H1 (cell line): ENCODE results near the gene C19orf47. TPM values are rescaled to one million over a fixed set of nuclear protein-coding genes. Genes with fewer than 3 reads are reported as not detected.

Experiments
- ATF3 ChIP-seq: IDR thresholded peaks from 2 replicates; pipeline ENCODE4 v1.6.1; 2011; ENCODE audit warnings: low read depth, mild to moderate bottlenecking, low read length; ENCODE audit not compliant: insufficient read depth
- CEBPB ChIP-seq: IDR thresholded peaks from 2 replicates; pipeline ENCODE4 v1.6.1; 2012; ENCODE audit warnings: low read depth, low read length
- NANOG ChIP-seq: IDR thresholded peaks from 2 replicates; pipeline ENCODE4 v1.6.1; 2011; ENCODE audit warnings: low read length, low read depth, mild to moderate bottlenecking, inconsistent platforms; ENCODE audit not compliant: insufficient read depth, poor library complexity, severe bottlenecking
- POLR2AphosphoS5 ChIP-seq: IDR thresholded peaks from 2 replicates; pipeline ENCODE4 v1.6.1; 2011; ENCODE audit warnings: low read depth, low read length
- SIRT6 ChIP-seq: IDR thresholded peaks from one replicate; pipeline ENCODE4 v1.7.1; 2012; ENCODE audit warnings: low read length, inconsistent platforms
- TCF12 ChIP-seq: IDR thresholded peaks from 2 replicates; pipeline ENCODE4 v1.6.1; 2011; ENCODE audit warnings: low read depth, mild to moderate bottlenecking, low read length
- polyA plus RNA-seq, 7 experiments: library from polyadenylated mRNA; depleted of rRNA in 3 of 7; stranded (reverse) in 5 of 7; unstranded in 2 of 7; fragments of >200 nt in 5 of 7; fragments of 200-250 nt in 2 of 7; gene quantifications; 1 replicate in 5 of 7; 2 replicates in 1 of 7; 4 replicates in 1 of 7; pipeline versions ENCODE4 v1.2.1 to v1.2.3, GENCODE V29; 2011 to 2013; ENCODE audit warnings: missing spikeins in 2 of 7, mixed read lengths in 2 of 7
- total RNA-seq: library from RNA; stranded (reverse); fragmentation: NEBNext Ultra II Directional; extraction: Animal tissue kit (Norgen Biotek cat#: 25700); gene quantifications from 2 replicates; pipeline ENCODE4 v1.2.1, GENCODE V29; 2021

Gene C19orf47
- total and polyA plus RNA-seq, 2 of the 8 experiments (the other 6 are each of a cell fraction or from before 2014, with no cell fraction given): 17.8 to 27.3 TPM

- TF ChIP-seq ATF3: no peak
- TF ChIP-seq CEBPB: no peak
- no peak for TF ChIP-seq NANOG
- no peak for TF ChIP-seq POLR2AphosphoS5
- TF ChIP-seq SIRT6: no peak
- TF ChIP-seq TCF12: no peak
Measured at GRCh38 chr19:40341601-40342482, 6.4 kb downstream of the C19orf47 start (continued).
